Measurements from ENCODE around the gene CCDC192.
"Not testable (repeated sequence)": the region's sequence is repeated elsewhere in the genome, so short reads cannot be mapped to it uniquely, and the experiment has no call there.

The CCDC192 gene

DNA sequence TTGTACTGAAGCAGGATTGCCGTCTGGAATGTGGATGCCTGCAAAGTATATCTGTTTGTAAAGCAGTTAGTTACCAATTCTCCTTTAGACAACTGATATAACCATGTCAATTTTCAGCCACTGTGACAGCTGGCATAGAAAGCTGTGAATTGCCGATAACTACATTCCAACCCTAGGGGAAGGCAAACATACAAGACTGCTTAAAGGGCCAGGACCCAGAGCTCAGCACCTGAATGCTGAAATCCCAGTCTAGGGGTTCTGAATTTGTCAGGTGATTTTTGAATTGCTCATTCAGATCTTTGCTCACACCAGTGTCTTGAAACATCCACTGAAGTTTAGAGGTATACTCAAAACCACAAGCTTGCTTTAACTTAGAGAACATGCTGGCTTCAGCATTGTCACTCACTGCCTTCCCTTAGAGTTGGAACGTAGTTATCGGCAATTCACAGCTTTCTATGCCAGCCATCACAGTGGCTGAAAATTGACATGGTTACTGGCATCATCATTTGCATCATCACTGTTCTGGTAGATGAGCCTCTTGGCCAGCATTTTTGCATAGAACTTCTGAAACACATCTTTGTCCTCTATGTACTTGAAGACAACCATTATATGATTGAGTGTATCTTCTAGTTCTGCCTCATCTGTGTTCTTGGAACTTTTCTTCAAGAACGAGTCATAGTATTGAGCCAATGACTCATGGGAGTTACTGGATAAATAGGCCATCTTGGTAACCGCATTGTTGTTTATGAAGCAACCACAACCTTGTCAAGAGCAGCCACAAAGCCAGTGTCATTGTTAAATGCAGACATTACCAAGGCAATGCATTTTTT, 82.1 kb downstream of the CCDC192 start:
- H3K27me3 ChIP-seq (ENCODE audit: insufficient read depth, low read length): no peaks in the 10 kb centered on the region
- H2AFZ ChIP-seq (ENCODE audit: low read depth, low read length): no peak overlapping the region
- H3K4me3 ChIP-seq (ENCODE audit: low read length): no peak overlapping the region
- H3K4me1 ChIP-seq (ENCODE audit: insufficient read depth, low read length): no peaks in the 10 kb centered on the region
- no peaks in the 10 kb centered on the region for H3K36me3 ChIP-seq (ENCODE audit: insufficient read depth, low read length)
- peaks cover 1% of the 10 kb centered on the region for H3K9me3 ChIP-seq (ENCODE audit: low read length)

DNA sequence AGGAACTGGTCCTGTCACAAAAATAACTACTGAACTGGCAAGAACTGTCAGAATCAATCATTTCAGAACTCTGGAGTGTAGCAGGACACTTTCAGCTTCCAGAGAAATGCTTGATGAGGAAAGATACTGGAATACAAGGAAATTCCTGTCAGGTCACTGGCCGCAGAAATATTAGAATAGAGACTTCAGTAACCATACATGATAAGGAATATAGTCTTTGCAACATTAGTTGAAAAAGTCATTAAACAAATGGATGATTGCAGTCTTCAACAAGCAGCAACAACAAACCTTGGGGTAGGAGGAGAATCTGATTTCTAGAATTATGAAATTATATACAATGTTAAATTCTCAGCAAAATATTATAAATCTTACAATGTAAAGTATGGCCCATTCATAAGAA, 88.2 kb downstream of the CCDC192 start:
- Histone ChIP-seq H3K36me3 (ENCODE audit: insufficient read depth, low read length) (no peaks in the 10 kb centered on the region), H2AFZ (ENCODE audit: low read depth, low read length) (no peak overlapping the region), H3K4me1 (ENCODE audit: insufficient read depth, low read length) (peaks cover 10% of the 10 kb centered on the region)

GRCh38 chr5:127791908-127792307, 88.7 kb downstream of the CCDC192 start:
- not testable (repeated sequence) for H3K27me3 ChIP-seq (ENCODE audit: insufficient read depth, low read length); H3K4me3 ChIP-seq (ENCODE audit: low read length); H3K9me3 ChIP-seq (ENCODE audit: low read length); H2AFZ ChIP-seq (ENCODE audit: low read depth, low read length); H3K36me3 ChIP-seq (ENCODE audit: insufficient read depth, low read length)
- H3K4me1 ChIP-seq (ENCODE audit: insufficient read depth, low read length): peaks cover 14% of the 10 kb centered on the region

More for the DNA sequence above, 88.2 kb downstream of the CCDC192 start:
- H3K9me3 ChIP-seq (ENCODE audit: low read length): peaks cover 1% of the 10 kb centered on the region
- no peak overlapping the region for H3K4me3 ChIP-seq (ENCODE audit: low read length)
- no peaks in the 10 kb centered on the region for H3K27me3 ChIP-seq (ENCODE audit: insufficient read depth, low read length)

DNA sequence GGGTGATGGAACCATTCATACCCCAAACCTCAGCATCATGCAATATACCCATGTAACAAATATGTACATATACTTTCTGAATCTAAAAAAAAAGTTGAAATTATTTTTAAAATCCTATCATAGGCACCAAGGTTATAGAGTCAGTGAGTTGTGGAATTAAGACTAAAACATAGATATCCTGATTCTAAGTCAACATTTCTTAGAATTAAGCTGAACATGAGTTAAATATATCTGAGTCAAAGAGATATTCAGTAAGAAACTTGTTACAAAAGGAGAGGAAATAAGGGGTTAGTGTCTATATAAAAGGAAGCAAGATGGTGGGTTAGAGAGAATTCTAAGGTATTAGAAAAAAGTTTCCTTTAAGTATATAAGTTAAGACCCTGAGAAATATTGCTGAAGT, 89.9 kb downstream of the CCDC192 start:
- no peaks in the 10 kb centered on the region for H3K27me3 ChIP-seq (ENCODE audit: insufficient read depth, low read length)
- H3K4me3 ChIP-seq (ENCODE audit: low read length): no peak overlapping the region
- H3K9me3 ChIP-seq (ENCODE audit: low read length): no peaks in the 10 kb centered on the region
- no peak overlapping the region for H2AFZ ChIP-seq (ENCODE audit: low read depth, low read length)
- H3K36me3 ChIP-seq (ENCODE audit: insufficient read depth, low read length): no peaks in the 10 kb centered on the region
- peaks cover 17% of the 10 kb centered on the region for H3K4me1 ChIP-seq (ENCODE audit: insufficient read depth, low read length)

GRCh38 chr5:127793879-127794278, 90.7 kb downstream of the CCDC192 start:
- Histone ChIP-seq H3K27me3 (ENCODE audit: insufficient read depth, low read length) (no peaks in the 10 kb centered on the region), H3K36me3 (ENCODE audit: insufficient read depth, low read length) (no peaks in the 10 kb centered on the region), H3K4me1 (ENCODE audit: insufficient read depth, low read length) (peaks cover 19% of the 10 kb centered on the region), H3K4me3 (ENCODE audit: low read length) (no peak overlapping the region), H3K9me3 (ENCODE audit: low read length) (no peaks in the 10 kb centered on the region), H2AFZ (ENCODE audit: low read depth, low read length) (no peak overlapping the region)

DNA sequence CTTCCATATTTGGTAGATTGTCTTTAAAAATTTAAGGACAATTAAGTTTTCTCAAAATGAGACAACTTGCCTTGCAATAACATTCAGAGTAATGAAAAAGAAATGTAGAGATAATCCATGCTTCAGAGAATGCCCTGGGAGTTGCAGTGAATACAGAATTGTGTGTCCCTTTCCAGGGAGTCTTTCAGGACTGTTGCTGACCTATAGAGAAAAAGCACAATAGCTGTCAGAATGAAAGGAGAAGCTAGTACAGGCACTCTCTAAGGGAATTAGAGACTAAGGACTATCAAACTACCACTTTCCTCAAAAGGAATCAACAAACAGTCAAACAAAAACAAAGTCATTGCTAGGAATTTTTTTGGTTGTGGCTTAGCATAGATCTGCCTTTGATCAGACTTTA, 93.0 kb downstream of the CCDC192 start:
- Histone ChIP-seq H3K9me3 (ENCODE audit: low read length) (no peaks in the 10 kb centered on the region), H3K4me3 (ENCODE audit: low read length) (no peak overlapping the region), H3K27me3 (ENCODE audit: insufficient read depth, low read length) (no peaks in the 10 kb centered on the region), H3K36me3 (ENCODE audit: insufficient read depth, low read length) (no peaks in the 10 kb centered on the region), H2AFZ (ENCODE audit: low read depth, low read length) (no peak overlapping the region), H3K4me1 (ENCODE audit: insufficient read depth, low read length) (peaks cover 32% of the 10 kb centered on the region)

DNA sequence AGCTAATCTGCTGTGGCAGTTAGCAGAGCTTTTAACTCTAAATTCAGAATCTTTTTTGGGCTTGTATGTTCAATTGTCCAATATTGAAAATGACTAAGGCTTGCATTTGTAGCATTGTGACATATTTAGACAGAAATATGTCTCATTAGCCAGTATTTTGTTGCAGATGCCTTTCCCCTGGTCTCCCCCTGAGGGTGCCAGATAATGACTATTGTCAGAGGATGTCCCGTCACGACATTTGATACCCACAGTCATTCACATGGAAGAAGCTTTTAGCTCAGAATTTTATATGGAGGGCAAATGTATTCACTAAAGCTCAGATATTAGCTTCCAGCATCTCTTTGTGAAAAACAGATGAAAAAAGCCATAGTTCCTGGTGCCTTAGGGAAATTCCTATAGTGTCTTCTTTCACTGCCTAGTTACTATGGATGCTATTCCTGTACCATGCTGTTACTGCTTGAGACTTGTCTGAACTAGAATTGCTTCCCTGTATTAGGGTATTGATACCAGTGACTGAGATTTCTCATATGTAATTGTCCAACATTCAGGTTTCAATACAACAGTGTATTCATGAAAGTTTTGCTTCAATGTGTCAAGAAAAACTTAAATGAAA, 96.2 kb downstream of the CCDC192 start:
- Histone ChIP-seq H3K4me1 (ENCODE audit: insufficient read depth, low read length) (peaks cover 51% of the 10 kb centered on the region), H3K27me3 (ENCODE audit: insufficient read depth, low read length) (no peaks in the 10 kb centered on the region), H3K36me3 (ENCODE audit: insufficient read depth, low read length) (no peaks in the 10 kb centered on the region), H3K9me3 (ENCODE audit: low read length) (no peaks in the 10 kb centered on the region), H2AFZ (ENCODE audit: low read depth, low read length) (no peak overlapping the region), H3K4me3 (ENCODE audit: low read length) (no peak overlapping the region)

DNA sequence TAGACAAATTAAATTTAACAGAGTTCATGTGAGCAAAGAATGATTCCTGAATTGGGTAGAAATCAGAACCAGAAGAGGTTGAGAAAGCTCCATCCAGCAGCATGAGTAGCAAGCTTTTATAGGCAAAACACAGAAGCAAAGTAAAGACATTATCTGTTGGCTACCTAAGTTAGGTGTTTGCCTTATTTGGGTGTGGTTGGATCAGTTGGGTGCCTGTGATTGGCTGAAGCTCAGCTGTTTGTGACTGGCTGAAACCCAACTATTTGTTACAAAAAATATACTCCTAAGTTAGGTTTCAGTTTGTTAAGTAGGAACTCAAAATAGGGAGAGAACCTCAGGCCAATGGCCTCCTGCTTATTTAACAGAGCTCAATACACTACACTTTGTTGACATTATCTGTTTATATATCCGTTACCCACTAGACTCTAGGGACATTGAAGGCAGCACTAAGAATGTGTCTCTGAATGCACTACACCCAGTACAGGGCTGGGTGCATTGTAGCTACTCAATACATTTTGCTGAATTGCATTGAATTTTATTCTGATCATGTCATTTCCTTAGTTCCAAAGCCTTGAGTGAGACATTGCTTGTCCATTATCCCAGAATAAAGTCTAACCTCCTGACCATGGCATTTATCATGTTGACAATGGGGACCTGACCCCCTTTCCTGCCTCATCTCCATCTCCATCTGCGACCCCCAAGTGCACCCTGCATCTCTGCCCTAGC, 98.7 kb downstream of the CCDC192 start:
- Histone ChIP-seq H3K9me3 (ENCODE audit: low read length) (no peaks in the 10 kb centered on the region), H2AFZ (ENCODE audit: low read depth, low read length) (no peak overlapping the region), H3K4me1 (ENCODE audit: insufficient read depth, low read length) (peaks cover 37% of the 10 kb centered on the region), H3K27me3 (ENCODE audit: insufficient read depth, low read length) (no peaks in the 10 kb centered on the region), H3K36me3 (ENCODE audit: insufficient read depth, low read length) (no peaks in the 10 kb centered on the region), H3K4me3 (ENCODE audit: low read length) (no peak overlapping the region)

GRCh38 chr5:127802477-127802865, 99.3 kb downstream of the CCDC192 start:
- H2AFZ ChIP-seq (ENCODE audit: low read depth, low read length): no peak overlapping the region
- H3K9me3 ChIP-seq (ENCODE audit: low read length): no peaks in the 10 kb centered on the region
- no peaks in the 10 kb centered on the region for H3K27me3 ChIP-seq (ENCODE audit: insufficient read depth, low read length)
- no peaks in the 10 kb centered on the region for H3K36me3 ChIP-seq (ENCODE audit: insufficient read depth, low read length)
- peaks cover 34% of the 10 kb centered on the region for H3K4me1 ChIP-seq (ENCODE audit: insufficient read depth, low read length)
- H3K4me3 ChIP-seq (ENCODE audit: low read length): no peak overlapping the region

DNA sequence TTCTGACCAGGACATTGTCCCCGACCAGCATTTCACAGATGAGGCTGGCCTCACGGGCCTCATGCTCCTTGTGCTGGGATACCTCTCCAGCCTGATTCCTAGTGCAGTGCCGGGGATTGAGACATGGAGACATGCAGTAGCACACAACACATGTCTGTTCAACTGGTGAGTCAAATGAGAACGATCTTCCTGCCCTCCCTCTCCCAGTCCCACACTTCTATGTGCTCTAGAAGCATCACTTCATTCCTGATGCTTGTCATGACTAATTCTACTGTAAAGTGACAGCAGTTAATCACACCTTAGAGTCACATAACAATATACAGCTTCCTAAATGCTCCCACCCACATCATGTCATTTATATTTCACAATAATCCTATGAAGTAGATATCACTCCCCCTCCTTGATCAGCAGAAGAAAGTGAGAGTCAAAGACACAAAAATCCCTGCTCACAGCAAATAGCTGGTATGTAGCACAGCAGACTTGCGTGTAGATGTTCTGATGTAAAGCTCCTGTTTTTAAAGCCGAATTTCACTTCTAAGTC, 101.8 kb downstream of the CCDC192 start:
- Histone ChIP-seq H2AFZ (ENCODE audit: low read depth, low read length) (no peak overlapping the region), H3K4me3 (ENCODE audit: low read length) (no peak overlapping the region), H3K9me3 (ENCODE audit: low read length) (no peaks in the 10 kb centered on the region), H3K4me1 (ENCODE audit: insufficient read depth, low read length) (peaks cover 30% of the 10 kb centered on the region), H3K36me3 (ENCODE audit: insufficient read depth, low read length) (no peaks in the 10 kb centered on the region), H3K27me3 (ENCODE audit: insufficient read depth, low read length) (no peaks in the 10 kb centered on the region)

DNA sequence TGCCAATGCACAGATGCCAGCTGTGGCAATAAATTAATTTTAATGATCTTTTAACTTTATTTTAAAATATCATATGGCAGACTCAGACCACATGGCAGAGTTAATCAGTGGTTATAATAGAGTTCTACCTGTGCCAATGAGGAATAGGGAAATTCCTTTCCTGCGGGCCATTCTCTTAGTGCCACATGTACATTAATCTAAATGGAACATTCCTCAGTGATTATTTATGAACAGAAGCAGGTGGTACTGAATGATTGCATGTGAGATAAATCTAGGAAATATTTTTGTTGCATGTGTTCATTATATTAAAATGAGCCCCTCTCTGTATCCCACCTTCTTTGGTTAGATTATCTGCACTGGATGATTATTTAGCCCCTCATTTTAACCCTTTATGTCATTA, 102.3 kb downstream of the CCDC192 start:
- peaks cover 33% of the 10 kb centered on the region for H3K4me1 ChIP-seq (ENCODE audit: insufficient read depth, low read length)
- no peak overlapping the region for H2AFZ ChIP-seq (ENCODE audit: low read depth, low read length)
- H3K36me3 ChIP-seq (ENCODE audit: insufficient read depth, low read length): no peaks in the 10 kb centered on the region
- H3K27me3 ChIP-seq (ENCODE audit: insufficient read depth, low read length): no peaks in the 10 kb centered on the region
- H3K9me3 ChIP-seq (ENCODE audit: low read length): no peaks in the 10 kb centered on the region
- no peak overlapping the region for H3K4me3 ChIP-seq (ENCODE audit: low read length)

DNA sequence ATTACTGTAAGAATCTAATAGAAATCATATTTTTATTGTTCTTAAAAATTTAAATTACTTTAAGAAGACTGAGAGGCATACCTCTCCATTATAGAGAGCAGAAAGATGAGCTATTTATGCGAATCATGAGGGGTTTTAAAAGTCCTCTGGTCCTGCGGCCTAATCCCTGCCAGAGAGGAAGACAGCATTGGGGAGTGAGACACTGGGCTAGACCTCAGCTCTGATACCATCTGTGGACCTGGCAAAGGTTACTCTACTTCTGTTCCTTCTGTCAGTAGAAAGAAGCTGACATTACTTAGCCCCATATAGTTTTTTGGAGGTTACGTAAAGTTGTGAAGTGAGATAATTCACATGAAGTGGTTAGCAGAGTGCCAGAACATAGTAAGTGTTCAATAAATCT, 103.6 kb downstream of the CCDC192 start:
- Histone ChIP-seq H3K27me3 (ENCODE audit: insufficient read depth, low read length) (no peaks in the 10 kb centered on the region), H3K36me3 (ENCODE audit: insufficient read depth, low read length) (no peaks in the 10 kb centered on the region), H3K4me1 (ENCODE audit: insufficient read depth, low read length) (peaks cover 32% of the 10 kb centered on the region), H2AFZ (ENCODE audit: low read depth, low read length) (no peak overlapping the region), H3K9me3 (ENCODE audit: low read length) (no peaks in the 10 kb centered on the region), H3K4me3 (ENCODE audit: low read length) (no peak overlapping the region)

DNA sequence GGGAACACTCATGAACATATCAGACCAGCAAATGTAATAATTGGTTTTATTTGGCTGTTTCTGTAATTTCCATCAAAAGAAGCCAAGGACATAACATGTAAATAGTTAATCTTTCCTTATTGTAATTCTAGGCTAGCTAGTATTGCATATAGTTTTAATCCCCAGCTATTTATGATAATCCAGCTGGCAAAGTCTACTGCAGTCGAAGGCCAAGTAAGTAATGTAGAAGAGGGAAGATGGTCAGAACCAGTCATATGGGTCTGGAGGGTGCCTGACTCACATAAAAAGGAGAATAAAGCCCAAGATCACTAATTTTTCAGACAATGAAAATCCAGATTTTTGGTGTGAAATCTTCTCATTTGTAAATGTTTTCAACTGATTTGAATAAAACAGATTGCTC, 106.3 kb downstream of the CCDC192 start:
- no peaks in the 10 kb centered on the region for H3K27me3 ChIP-seq (ENCODE audit: insufficient read depth, low read length)
- no peaks in the 10 kb centered on the region for H3K36me3 ChIP-seq (ENCODE audit: insufficient read depth, low read length)
- no peak overlapping the region for H2AFZ ChIP-seq (ENCODE audit: low read depth, low read length)
- H3K4me1 ChIP-seq (ENCODE audit: insufficient read depth, low read length): peaks cover 39% of the 10 kb centered on the region
- no peak overlapping the region for H3K4me3 ChIP-seq (ENCODE audit: low read length)
- no peaks in the 10 kb centered on the region for H3K9me3 ChIP-seq (ENCODE audit: low read length)
